GM12878 (cell line): ENCODE measurements around the gene ZBED1. TPM values are rescaled to one million over a fixed set of nuclear protein-coding genes. Genes with fewer than 3 reads are reported as not detected.

Experiments
- ATAC-seq: fragments of 200-7000 bp; cut with Tn5 transposase; 3 replicates; pipeline ENCODE4 v1.9.1; 2020; ENCODE audit warnings: mild to moderate bottlenecking, moderate library complexity
- BruUV-seq: library from RNA; stranded (reverse); fragments of 400-500 nt; replicated peaks from 2 replicates; lab custom pipeline; 2021; lab: Mats Ljungman, UMichigan
- CTCF ChIA-PET: fragments of 300-600 bp; sonication (Branson Sonifier 250); formaldehyde crosslinking; extraction: SDS; loops from one replicate; lab custom pipeline; 2021; ENCODE audit warnings: inconsistent platforms; lab: Yijun Ruan, JAX
- POLR2A ChIA-PET: fragments of 350-600 bp; formaldehyde crosslinking; extraction: SDS; loops from one replicate; lab custom pipeline; 2021; ENCODE audit warnings: inconsistent platforms; lab: Charles Lee
- RAD21 ChIA-PET: fragments of 300-600 bp; sonication (Branson Sonifier 250); formaldehyde crosslinking; loops from one replicate; lab custom pipeline; 2023; ENCODE audit warnings: antibody characterized with exemption; ENCODE audit not compliant: unreplicated experiment; lab: Charles Lee
- SMC1A ChIA-PET: fragments of 300-600 bp; sonication (Branson Sonifier 250); formaldehyde crosslinking; loops from one replicate; lab custom pipeline; 2023; ENCODE audit not compliant: unreplicated experiment, uncharacterized antibody; lab: Charles Lee
- DNase-seq: peaks from one replicate; pipeline ENCODE4 v3.0.0-alpha.2; 2011; ENCODE audit warnings: low read depth, low spot score
- FAIRE-seq: peaks from 3 replicates; lab custom pipeline; 2011; peaks lifted over from hg19 to GRCh38; lab: Jason Lieb, UNC
- H2AFZ ChIP-seq: 2 replicates; pipeline ENCODE4 v1.6.0; 2011; ENCODE audit warnings: low read depth, low read length, control low read depth; ENCODE audit not compliant: control insufficient read depth
- H3K27ac ChIP-seq: 2 replicates; pipeline ENCODE4 v1.5.1; 2011; ENCODE audit warnings: control low read depth; ENCODE audit not compliant: control insufficient read depth, insufficient read depth
- H3K27me3 ChIP-seq, 2 experiments: replicated peaks in 1 of 2; 2 replicates each; pipeline versions ENCODE4 v1.6.0 to v1.6.1; 2011; ENCODE audit warnings: low read length in 1 of 2; ENCODE audit not compliant: control insufficient read depth in 2 of 2, insufficient read depth in 2 of 2
- H3K36me3 ChIP-seq, 2 experiments: 2 replicates each; pipeline ENCODE4 v1.5.1; 2011; ENCODE audit warnings: low read length in 1 of 2; ENCODE audit not compliant: control insufficient read depth in 2 of 2, insufficient read depth in 2 of 2
- H3K4me1 ChIP-seq: 2 replicates; pipeline ENCODE4 v1.6.1; 2011; ENCODE audit warnings: mild to moderate bottlenecking, low read length, moderate library complexity, mixed read lengths; ENCODE audit not compliant: control insufficient read depth, insufficient read depth
- H3K4me2 ChIP-seq: 2 replicates; pipeline ENCODE4 v1.6.0; 2011; ENCODE audit warnings: control low read depth; ENCODE audit not compliant: control insufficient read depth, insufficient read depth
- H3K4me3 ChIP-seq: fragments of 200-600 bp; sonication (generic); 2 replicates; pipeline ENCODE4 v1.5.1; 2016
- H3K79me2 ChIP-seq: 2 replicates; pipeline ENCODE4 v1.6.0; 2011; ENCODE audit warnings: low read length; ENCODE audit not compliant: control insufficient read depth, insufficient read depth
- H3K9ac ChIP-seq: 2 replicates; pipeline ENCODE4 v1.8.0; 2011; ENCODE audit warnings: low read length, control low read depth, mixed read lengths; ENCODE audit not compliant: control insufficient read depth, insufficient read depth
- H3K9me3 ChIP-seq: replicated peaks from 3 replicates; pipeline ENCODE4 v1.5.1; 2011; ENCODE audit warnings: mild to moderate bottlenecking, low read length; ENCODE audit not compliant: control insufficient read depth, insufficient read depth
- H4K20me1 ChIP-seq: 2 replicates; pipeline ENCODE4 v1.6.0; 2011; ENCODE audit not compliant: control insufficient read depth, insufficient read depth
- FOXK2 ChIP-seq: fragments of 450-650 bp; IDR thresholded peaks from 2 replicates; pipeline ENCODE4 v1.6.1; 2017; ENCODE audit warnings: mild to moderate bottlenecking, moderate library complexity
- PML ChIP-seq: IDR thresholded peaks from 2 replicates; pipeline ENCODE4 v1.6.1; 2012; ENCODE audit warnings: low read length, inconsistent platforms
- SREBF1 ChIP-seq: IDR thresholded peaks from 2 replicates; pipeline ENCODE4 v1.6.1; 2012; ENCODE audit warnings: mild to moderate bottlenecking, low read length
- ZNF207 ChIP-seq: fragments of 450-650 bp; IDR thresholded peaks from 2 replicates; pipeline ENCODE4 v1.6.1; 2014; ENCODE audit warnings: antibody characterized with exemption, mild to moderate bottlenecking, borderline replicate concordance
- WGBS: methylation state at CpG from one replicate; pipeline ENCODE4 v1.1.6; 2016; ENCODE audit warnings: low lambda C conversion rate; ENCODE audit not compliant: insufficient replicate concordance, insufficient coverage; ENCODE audit errors: missing lambda C conversion rate; 5-methylcytosine and 5-hydroxymethylcytosine counted together
- in situ Hi-C: fragments of 300-500 bp; cut with MboI; formaldehyde crosslinking; loops from 9 replicates; pipeline ENCODE4 v1.14.3; 2018; ENCODE audit warnings: mixed read lengths
- intact Hi-C: fragments of 100-400 bp; cut with micrococcal nuclease; formaldehyde crosslinking; loops from one replicate; pipeline ENCODE4 v1.14.2; 2022; ENCODE audit not compliant: unreplicated experiment
- polyA plus RNA-seq, 11 experiments: library from polyadenylated mRNA; depleted of rRNA in 4 of 11; unstranded in 6 of 11; stranded (reverse) in 5 of 11; fragments of >200 nt; fragmentation: Nextera tagmentation in 4 of 11; fragmentation: Illumina TruSeq in 1 of 11; extraction: Ambion mirVana in 4 of 11; extraction: Trizol in 1 of 11; gene quantifications; 1 replicate in 1 of 11; 2 replicates in 10 of 11; pipeline versions ENCODE4 v1.2.1 to v1.2.3, GENCODE V29; 2011 to 2016; ENCODE audit warnings: inconsistent platforms in 2 of 11, missing spikeins in 2 of 11, low read depth in 1 of 11
- total RNA-seq, 4 experiments: library from RNA; depleted of rRNA in 3 of 4; stranded (reverse); fragments of >200 nt in 3 of 4; fragmentation: Illumina TruSeq in 1 of 4; extraction: Trizol in 1 of 4; gene quantifications; 2 replicates each; pipeline versions ENCODE4 v1.2.1 to v1.2.3, GENCODE V29; 2013 to 2021

Gene ZBED1
- total and polyA plus RNA-seq, 10 of the 15 experiments (the other 5 are each of a cell fraction or from before 2014, with no cell fraction given): 1.9 to 75.5 (median 40.5) TPM

DNA sequence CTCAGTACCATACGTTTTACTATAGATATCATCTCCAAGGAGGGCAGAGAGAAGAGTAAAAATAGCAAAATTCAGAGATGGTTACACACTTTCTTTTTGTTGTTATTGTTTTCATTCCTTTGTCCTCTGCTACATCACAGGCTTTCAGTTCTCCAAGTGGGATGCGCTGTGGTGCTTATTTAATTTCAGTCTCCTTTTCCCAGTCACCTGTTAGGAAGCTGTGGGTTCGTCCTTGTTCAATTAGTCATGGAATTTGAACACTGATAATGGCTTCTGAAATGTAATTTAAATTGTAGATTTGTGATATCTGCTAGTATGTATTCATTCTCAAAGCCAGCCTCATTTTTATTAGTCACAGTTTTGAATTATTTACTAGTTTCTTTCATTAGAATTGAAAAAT lies 38.8 kb upstream of the ZBED1 start:
- Histone ChIP-seq H3K9me3 (no peaks in the 10 kb centered on the region), H3K9ac (no peak overlapping the region), H4K20me1 (no peaks in the 10 kb centered on the region), H3K27ac (no peak overlapping the region), H3K79me2 (no peaks in the 10 kb centered on the region), H3K4me2 (no peak overlapping the region), H3K4me3 (no peak overlapping the region), H3K27me3 (no peaks in the 10 kb centered on the region), H2AFZ (no peak overlapping the region), H3K4me1 (no peaks in the 10 kb centered on the region), H3K36me3 (no peaks in the 10 kb centered on the region)
- ChIA-PET RAD21 (no interaction called here), CTCF (no interaction called here), SMC1A (no interaction called here), POLR2A (no interaction called here)
- in situ Hi-C loops (no loop called here), intact Hi-C loops (no loop called here)
- FAIRE-seq (no peak), ATAC-seq (no peak), DNase-seq (no peak)
- TF ChIP-seq PML: no peak
- no peak for TF ChIP-seq FOXK2
- TF ChIP-seq SREBF1: no peak
- no TSS peak for BruUV-seq
- 89% methylated on average over 3 of the region's 3 CpGs for whole genome bisulfite sequencing

DNA sequence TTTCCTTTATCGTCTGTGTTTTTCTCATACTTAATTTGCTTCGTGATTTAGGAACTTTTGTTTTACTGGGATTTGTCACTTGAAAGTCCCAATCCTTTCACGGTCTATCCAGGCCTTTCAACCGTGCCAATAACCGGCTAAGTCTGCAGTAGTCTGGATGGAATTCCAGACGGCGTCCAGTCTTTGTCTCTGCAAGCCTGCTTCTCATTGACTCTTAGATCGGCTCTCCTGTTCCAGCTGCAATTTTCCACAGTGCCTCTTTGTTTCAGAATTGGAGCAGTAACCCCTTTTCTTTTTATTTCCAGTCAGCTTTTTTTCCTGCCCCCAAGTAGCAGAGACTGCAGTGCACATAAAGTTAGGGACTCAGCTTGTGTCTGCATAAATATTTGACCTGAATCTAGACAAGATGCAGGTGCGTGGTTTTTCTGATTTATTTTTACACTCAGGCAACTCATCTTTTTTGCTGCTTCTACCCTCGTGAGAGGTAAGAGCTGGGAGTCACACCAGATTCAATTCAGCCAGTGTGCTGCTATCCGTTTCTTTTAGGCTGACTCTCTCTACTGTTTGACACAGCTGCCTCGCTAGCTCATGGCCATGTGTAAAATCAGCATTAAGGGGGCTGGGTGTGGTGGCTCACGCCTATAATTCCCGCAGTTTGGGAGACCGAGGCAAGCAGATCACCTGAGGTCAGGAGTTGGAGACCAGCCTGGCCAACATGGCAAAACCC lies 37.4 kb upstream of the ZBED1 start:
- RAD21 ChIA-PET: no interaction called here

More for the DNA sequence above, 37.4 kb upstream of the ZBED1 start:
- ChIA-PET CTCF (no interaction called here), POLR2A (no interaction called here), SMC1A (no interaction called here)
- no peaks in the 10 kb centered on the region; the same call in 2 of the 3 replicates for H3K9me3 ChIP-seq
- no peaks in the 10 kb centered on the region for H3K79me2 ChIP-seq
- no peak overlapping the region for H3K27ac ChIP-seq
- no peak for TF ChIP-seq ZNF207
- WGBS: 64% methylated on average over 15 of the region's 15 CpGs
- no peaks in the 10 kb centered on the region for H4K20me1 ChIP-seq
- H2AFZ ChIP-seq: no peak overlapping the region
- no peaks in the 10 kb centered on the region for H3K27me3 ChIP-seq
- H3K36me3 ChIP-seq: no peaks in the 10 kb centered on the region
- H3K9ac ChIP-seq: no peak overlapping the region
- FAIRE-seq (no peak), ATAC-seq (no peak), DNase-seq (no peak)
- no peaks in the 10 kb centered on the region for H3K4me1 ChIP-seq
- intact Hi-C loops (no loop called here), in situ Hi-C loops (no loop called here)
- no peak overlapping the region for H3K4me2 ChIP-seq
- H3K4me3 ChIP-seq: no peak overlapping the region
- BruUV-seq: no TSS peak
